ENCODE measurements around the gene TGIF2. TPM values are rescaled to one million over a fixed set of nuclear protein-coding genes. Genes with fewer than 3 reads are reported as not detected.

Gene TGIF2
- total RNA-seq, 1 experiment from 2014 or later, result 81.7 TPM

DNA sequence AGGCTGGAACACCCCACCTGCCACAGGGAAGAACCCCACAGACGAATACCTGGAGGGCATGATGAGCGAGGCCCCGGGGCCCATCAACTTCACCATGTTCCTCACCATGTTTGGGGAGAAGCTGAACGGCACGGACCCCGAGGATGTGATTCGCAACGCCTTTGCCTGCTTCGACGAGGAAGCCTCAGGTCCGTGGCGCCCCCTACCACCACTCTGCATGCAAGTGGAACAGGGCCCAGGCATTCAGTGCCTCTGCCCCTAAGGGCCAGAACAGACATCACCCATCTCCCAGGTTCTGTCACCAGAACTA is 25.4 kb upstream of the TGIF2 start:
- Histone ChIP-seq H3K9me3 (ENCODE audit: control insufficient read depth, low read depth, low read length) (no peaks in the 10 kb centered on the region), H2BK12ac (ENCODE audit: insufficient read length, low read depth, low read length) (no peak overlapping the region), H2BK120ac (ENCODE audit: low read depth, low read length, poor library complexity, severe bottlenecking) (no peak overlapping the region), H3K79me2 (ENCODE audit: insufficient read depth, low read length) (no peaks in the 10 kb centered on the region; the same call in 1 of the 2 replicates), H3K4me1 (ENCODE audit: insufficient read depth, low read length) (no peaks in the 10 kb centered on the region; the same call in 1 of the 2 replicates), H3T11ph (ENCODE audit: low read length) (no peak overlapping the region), H2BK5ac (ENCODE audit: insufficient read length, low read length) (no peak overlapping the region), H3K9ac (ENCODE audit: extremely low read depth, insufficient read length, low read length) (no peak overlapping the region), H2AK5ac (ENCODE audit: insufficient read length, low read length) (no peak overlapping the region), H4K8ac (replicated peaks; ENCODE audit: insufficient read length, low read depth, low read length) (no peak overlapping the region), H2BK20ac (ENCODE audit: low read depth, low read length, poor library complexity, severe bottlenecking) (no peak overlapping the region), H3K18ac (ENCODE audit: insufficient read length, low read depth, low read length) (no peak overlapping the region), H4K20me1 (ENCODE audit: control insufficient read depth, insufficient read depth, insufficient read length) (no peaks in the 10 kb centered on the region), H3K23ac (ENCODE audit: insufficient read length, low read depth, low read length) (no peak overlapping the region), H4K5ac (ENCODE audit: insufficient read length, low read depth, low read length) (no peak overlapping the region), H2BK15ac (ENCODE audit: low read depth, low read length) (no peak overlapping the region), H2AFZ (ENCODE audit: low read length) (no peak overlapping the region), H3K27me3 (ENCODE audit: insufficient read depth, low read length) (no peaks in the 10 kb centered on the region), H3K79me1 (ENCODE audit: insufficient read depth, low read depth, low read length, poor library complexity, severe bottlenecking) (no peaks in the 10 kb centered on the region), H3K4me2 (ENCODE audit: insufficient read depth, insufficient read length, low read length) (no peak overlapping the region), H3K4ac (ENCODE audit: low read depth, low read length) (no peak overlapping the region), H4K91ac (ENCODE audit: insufficient read length, low read depth, low read length) (no peak overlapping the region), H3K14ac (ENCODE audit: insufficient read depth, low read length) (no peak overlapping the region), H3K23me2 (ENCODE audit: insufficient read length, low read depth, low read length, poor library complexity, severe bottlenecking) (no peaks in the 10 kb centered on the region), H3K56ac (ENCODE audit: insufficient read length, low read depth, low read length) (no peak overlapping the region), H3K27ac (ENCODE audit: insufficient read length, low read depth, low read length) (no peak overlapping the region)
- H3K4me3 Mint-ChIP-seq, result no peak overlapping the region
- TF ChIP-seq, protein P1, sequence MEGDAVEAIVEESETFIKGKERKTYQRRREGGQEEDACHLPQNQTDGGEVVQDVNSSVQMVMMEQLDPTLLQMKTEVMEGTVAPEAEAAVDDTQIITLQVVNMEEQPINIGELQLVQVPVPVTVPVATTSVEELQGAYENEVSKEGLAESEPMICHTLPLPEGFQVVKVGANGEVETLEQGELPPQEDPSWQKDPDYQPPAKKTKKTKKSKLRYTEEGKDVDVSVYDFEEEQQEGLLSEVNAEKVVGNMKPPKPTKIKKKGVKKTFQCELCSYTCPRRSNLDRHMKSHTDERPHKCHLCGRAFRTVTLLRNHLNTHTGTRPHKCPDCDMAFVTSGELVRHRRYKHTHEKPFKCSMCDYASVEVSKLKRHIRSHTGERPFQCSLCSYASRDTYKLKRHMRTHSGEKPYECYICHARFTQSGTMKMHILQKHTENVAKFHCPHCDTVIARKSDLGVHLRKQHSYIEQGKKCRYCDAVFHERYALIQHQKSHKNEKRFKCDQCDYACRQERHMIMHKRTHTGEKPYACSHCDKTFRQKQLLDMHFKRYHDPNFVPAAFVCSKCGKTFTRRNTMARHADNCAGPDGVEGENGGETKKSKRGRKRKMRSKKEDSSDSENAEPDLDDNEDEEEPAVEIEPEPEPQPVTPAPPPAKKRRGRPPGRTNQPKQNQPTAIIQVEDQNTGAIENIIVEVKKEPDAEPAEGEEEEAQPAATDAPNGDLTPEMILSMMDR (conservative IDR thresholded peaks at IDR 0.05), result peak; percentile 68
- WGBS (ENCODE audit: extremely low coverage, insufficient read length, low lambda C conversion rate), result no CpG with 5 or more reads among the region's 12 CpGs
- DNase-seq, result peak; percentile 75
- H3K4me1 Mint-ChIP-seq, result peaks cover 13 to 16% of the 10 kb centered on the region in 2 experiments
- H3K36me3 Mint-ChIP-seq (ENCODE audit: insufficient read depth in 1 of 3, low read depth in 3 of 3), result peaks cover 13 to 37% (median 22%) of the 10 kb centered on the region in 3 experiments; a peak in 6 of 7 replicates
- H3K27me3 Mint-ChIP-seq (ENCODE audit: low read depth), result no peaks in the 10 kb centered on the region
- peak overlapping the region in 1 of 3 experiments; percentile 46; a peak in 2 of 7 replicates for H3K27ac Mint-ChIP-seq
- H3K9me3 Mint-ChIP-seq, result no peaks in the 10 kb centered on the region
